Measurements from ENCODE around the gene ADCYAP1R1.

ADCYAP1R1 gene

DNA sequence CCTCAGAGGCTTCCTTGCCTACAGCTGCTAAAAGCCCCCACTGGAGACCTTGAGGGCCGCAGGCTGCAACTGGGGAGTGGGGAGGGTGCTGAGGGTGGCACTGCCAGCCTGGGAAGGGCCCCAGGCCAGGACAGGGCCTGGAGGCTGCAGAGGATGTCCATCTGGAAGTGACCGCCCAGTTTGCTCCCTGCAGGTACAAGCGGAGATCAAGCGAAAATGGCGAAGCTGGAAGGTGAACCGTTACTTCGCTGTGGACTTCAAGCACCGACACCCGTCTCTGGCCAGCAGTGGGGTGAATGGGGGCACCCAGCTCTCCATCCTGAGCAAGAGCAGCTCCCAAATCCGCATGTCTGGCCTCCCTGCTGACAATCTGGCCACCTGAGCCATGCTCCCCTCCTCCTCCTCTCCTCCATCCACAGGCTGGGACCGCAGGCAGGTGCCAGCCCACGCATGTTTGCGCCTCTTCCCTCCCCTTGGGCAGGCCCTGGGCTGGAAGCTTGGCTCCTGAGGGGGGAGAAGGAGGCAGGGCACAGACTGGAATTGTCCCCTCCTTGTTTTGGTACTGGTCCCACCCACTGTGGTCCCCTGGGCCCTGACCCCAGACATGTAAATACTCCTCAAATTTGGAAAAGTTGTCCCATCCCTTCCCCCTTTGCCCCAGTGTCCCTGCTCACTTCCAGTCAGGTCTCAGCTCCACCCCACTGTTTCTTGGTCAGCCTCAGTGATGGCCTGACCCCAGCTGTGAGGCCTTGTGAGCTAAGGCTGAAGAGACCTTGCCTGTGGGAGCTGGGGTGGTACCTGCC is 54.4 kb downstream of the ADCYAP1R1 start:
- no peak for DNase-seq (ENCODE audit: low read depth)

DNA sequence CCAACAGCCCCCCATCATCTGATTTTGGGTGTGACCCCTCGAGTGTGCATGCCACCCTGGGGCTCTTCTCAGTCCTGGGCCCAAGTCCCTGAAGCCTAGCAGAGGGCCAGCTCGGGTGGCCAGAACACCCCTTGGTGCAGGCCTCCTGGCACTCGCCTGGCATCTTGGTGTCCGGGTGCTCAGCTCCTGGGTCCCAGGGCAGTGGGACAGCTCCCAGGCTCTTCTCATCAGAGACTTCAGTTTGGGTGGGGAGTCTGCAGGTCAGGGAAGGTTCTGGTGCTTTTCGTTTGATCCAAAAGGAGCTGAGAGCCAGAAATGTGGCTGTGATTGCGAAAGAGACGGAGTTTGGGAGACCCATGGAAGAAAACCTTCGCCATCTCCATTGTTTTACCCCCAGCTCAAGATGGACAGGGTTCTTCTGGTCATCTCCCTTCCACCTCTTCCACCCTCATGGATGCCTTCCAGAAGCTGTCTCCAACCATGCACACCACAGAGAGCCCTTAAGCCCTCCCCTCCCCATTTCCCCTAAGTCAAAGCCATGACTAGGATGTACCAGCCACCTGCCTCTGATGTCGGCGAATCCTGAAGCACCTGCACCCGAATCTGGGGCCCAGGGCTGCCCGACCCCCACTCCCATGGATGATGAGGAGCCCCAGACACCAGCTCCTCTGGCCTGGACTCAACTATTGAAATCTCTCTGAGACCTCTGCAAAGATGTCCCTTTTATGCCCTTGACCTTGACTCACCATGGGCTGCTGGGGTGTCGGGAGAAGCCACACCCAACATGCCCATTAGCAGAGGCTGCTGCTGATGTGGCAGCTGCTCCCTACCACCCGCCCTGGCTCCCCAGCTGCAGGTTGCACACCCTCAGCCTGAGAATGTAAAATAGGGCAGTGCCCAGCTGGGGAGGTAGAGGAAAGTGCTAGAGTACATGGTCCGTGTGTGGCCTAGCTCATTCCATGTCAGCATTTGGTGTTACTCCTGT is 55.3 kb downstream of the ADCYAP1R1 start:
- DNase-seq (ENCODE audit: low read depth), result no peak

DNA sequence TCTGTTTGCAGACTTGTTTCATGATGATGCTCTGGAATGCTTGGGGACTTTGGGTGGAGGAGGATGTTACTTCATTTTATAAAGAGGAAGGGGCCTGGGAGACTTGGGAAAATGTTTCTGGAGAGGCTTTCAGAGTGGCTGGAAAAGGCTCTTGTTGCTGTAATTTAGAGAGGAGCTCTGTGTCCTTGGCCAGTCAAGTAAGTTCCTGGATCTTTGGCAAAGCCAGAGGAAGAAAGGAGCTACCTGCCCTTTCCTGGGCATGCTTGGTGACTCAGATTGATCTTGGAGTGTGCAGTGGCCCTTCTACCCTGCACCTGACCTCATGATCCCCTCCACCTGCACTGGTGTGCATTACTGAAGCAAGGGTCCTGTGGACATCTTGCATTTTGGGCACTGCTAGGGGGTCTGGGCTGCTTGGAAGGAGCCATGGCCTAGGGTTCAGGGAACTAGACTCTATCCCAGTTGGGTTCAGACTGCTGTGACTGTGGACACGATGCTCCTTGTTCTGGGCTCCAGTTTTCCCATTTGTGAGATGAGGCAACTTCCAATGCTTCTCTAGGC is 56.1 kb downstream of the ADCYAP1R1 start:
- no peak for DNase-seq (ENCODE audit: low read depth)

DNA sequence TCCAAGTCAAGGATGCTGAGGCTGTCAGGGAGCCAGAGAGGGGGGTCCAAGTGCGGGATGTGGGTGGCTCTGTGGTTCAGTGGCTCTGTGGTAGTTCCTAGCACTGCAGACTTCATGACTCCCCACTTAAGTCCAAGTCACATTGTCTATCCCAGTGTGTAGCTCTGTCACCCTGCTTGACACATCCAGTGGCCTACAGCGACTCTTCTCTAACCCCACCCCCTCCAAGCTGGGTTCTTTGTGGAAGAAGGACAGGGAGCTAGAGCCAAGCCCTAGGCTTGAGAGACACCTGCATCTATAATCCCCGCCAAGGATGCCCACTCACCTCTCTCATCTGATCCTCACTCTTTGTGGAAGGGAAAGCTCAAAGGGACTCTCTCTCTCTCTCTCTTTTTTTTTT is 57.6 kb downstream of the ADCYAP1R1 start:
- DNase-seq (ENCODE audit: low read depth), result no peak

DNA sequence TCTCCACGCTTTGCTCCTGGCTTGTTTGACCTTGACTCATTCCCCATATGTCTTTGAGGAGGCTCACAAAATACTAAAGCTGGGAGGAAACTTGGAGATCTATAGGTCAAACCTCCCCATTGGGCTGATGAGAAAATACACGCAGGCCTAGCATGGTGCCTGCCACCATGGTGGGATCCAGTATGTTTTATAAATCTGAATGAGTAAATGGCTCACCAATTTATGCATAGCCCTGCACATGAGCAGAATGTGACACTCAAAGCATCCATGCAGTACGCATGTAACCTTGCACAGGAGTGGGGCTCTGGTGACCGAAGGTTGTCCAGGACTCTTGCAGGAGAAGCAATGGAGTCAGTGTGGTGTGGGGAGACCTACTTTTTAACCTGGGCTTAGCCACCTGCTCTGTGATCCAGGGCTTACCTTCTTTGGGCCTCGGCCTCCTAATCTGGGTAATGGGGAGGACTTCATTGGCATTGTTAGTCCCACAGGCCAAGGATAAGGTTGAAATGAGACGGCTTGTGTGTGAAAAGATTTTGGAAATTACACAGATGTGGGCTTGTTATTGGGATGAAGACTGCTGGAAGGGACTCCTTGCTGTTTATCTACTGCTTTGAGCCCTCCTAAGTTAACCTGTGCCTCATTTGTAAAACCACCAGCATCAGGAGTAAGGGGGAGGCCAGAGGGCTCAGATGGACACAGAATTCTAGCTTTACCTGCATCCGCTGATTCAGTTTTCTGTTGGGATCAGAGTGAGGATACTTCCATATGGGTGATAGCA is 58.4 kb downstream of the ADCYAP1R1 start:
- no peak for DNase-seq (ENCODE audit: low read depth)

DNA sequence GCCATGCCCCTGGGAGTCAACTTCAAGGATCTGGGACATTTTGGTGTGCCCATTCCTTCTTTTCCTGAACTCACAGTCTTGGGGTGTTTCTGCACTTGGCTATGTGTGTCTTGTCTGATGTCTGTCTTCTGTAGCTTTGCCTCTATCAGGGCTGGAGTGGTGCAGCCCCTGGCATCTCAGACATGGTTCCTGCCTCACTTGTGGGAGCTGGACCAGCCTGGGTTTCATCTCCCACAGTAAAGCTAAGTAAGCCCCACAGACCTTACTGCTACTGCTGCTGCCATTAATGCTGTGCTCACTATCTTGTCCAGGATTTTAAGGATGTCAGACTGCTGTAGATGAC is 59.0 kb downstream of the ADCYAP1R1 start:
- DNase-seq (ENCODE audit: low read depth), result no peak

DNA sequence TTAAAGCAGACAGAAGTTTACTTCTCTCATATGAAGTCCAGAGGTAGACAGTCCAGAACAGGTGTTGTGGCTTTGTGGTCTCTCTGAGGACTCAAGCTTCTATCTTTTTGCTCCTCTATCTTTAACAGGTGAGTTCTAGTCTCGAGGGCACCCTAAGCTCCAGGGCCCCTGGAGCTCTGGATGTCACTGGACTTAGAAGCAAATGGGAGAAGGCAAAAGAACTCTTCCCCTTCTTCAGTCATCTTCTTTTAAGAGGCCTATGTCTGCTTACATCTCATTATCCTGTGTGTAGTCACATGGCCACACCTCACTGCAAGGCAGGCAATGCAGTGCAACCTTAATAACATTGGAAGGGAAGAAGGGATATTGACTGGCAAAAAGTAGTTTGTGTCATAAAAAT is 61.6 kb downstream of the ADCYAP1R1 start:
- DNase-seq (ENCODE audit: low read depth), result no peak

DNA sequence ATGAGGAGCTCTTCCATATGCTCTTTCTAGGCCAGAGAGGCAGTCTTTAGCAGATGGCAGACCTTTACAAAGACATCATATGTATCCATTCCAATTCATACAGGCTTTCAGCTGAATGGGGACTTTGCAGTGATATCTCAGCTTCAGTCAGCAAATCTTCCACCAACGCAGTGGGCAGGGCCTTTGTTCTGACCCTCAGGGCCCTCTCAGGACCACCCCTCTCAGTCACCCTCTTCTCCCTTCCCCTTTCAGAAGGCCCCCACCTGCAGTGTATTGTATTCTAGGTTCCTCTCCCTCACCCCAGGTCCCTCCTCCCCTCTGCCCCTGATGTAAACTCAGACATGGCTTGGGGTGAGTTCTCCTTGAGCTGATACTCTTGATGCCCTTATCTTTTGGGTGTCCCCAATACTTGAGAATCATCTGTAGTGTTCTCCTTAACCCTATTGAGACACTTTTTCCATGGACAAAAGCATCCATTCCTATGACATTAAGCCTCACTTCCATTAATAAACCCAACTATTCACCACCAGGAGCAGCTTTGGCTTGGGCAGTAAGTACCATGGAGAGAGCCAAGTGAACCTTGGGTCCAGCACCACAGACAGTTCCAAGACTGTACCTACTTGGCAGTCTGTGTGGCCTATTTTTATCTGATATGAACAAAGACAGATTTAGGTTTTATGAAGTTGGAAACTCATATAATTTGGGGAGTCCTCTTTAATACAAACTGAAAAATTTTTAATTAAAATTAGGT is 62.7 kb downstream of the ADCYAP1R1 start:
- no peak for DNase-seq (ENCODE audit: low read depth)

DNA sequence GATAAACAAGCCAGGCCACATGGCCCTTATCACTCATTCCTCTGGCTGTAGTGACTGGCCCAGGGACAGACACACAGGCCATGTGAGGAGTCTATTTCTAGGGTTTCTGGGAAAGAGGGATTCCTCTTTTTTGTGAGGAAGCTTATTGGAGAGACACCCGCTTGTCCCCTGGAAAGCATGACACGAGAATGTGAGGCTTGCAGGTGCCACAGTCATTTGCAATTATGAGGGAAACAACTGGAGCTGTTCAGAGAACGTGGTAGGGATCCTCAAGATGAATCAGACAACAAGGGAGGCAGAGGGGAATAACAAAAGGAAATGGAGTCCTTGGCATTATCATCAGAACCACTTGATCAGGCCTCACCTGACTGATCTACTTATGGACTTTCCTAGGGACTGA is 64.5 kb downstream of the ADCYAP1R1 start:
- no peak for DNase-seq (ENCODE audit: low read depth)

DNA sequence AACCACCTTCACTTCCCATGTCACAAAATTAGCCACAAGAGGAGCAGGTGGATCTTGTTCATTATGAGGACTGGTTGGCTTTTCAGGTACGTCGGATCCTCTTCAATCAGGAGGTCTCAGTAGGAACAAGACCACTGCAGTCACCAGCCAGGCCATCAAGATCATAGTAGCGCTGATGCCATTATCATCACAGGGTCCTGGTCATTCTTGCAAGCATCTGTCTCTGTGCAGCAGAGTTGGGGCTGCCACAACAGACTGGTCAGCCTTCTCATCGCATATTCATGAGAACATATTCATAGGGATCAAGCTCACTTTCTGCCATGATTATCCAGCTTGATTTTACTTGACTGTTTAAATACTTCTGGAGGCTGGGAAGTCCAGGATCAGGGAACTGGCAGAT is 67.1 kb downstream of the ADCYAP1R1 start:
- no peak for DNase-seq (ENCODE audit: low read depth)

DNA sequence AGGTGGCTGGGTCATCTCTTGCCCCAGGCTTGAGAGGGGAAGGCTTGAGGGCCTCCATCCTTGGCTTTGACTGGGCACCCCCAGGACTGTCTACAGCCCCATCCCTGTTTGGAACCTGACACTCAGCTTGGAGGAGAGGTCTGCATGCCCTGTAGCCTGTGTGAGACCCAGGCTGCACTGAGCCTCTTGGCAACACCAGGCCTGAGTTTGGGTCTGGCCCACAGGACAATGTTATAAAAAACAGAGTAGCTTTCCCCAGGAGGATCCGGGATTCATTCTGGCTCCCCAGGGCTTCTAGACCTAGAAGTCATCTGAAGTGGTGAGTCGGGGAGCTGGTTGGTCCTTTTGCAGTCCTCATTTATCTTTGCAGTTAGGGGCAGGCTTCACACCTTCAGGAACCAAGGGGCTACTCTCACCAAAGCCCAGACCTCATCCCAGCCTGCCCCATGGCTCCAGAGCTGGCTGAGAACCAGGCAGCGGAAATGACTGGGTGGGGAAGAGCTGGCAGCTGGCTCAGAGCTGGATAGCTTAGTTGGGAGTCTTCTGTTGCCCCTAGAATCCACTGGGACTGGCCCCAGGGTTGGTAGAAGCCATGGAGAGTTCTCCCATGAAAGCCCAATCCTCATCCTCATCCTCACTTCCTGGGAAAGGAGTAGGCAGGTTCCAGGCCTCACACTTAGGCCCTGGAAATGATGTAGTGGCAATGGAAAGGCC is 68.8 kb downstream of the ADCYAP1R1 start:
- DNase-seq (ENCODE audit: low read depth), result no peak

DNA sequence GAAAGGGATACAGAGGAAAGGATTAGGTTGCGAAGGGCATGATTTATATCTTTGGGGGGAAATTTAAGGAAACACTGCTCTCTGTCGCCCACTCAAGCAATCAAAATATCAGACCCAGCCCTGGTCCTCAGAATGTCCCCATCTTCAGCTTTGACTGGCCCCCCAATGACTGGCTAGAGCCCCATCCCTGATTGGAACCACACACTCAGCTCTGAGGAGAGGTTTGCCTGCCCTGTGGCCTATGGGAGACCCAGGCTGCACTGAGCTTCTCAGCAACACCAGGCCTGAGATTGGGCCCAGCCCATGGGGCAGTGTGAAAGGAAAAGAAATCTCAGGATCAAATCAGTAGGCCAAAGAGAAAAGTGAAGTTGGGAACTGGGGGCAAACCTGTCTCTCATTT is 69.5 kb downstream of the ADCYAP1R1 start:
- no peak for DNase-seq (ENCODE audit: low read depth)

DNA sequence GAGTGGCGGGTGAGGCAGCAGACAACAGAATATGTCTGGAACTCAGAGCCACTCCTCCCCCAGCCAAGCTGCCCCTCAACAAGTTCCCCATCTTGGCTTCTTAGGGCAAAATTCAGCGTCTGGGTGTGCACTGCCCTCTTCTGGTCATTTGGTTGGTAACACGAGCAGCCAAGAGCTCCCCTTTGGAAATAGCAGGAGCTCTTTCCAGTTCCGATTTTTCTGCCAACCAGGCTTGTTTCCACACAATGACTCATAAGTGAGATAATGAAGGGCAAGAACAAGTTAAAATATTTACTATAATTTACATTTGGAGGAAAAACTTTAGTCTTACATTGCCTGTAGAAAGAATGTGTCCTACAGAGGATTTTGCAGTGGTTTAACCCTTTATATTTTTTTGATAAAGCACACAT is 70.5 kb downstream of the ADCYAP1R1 start:
- DNase-seq (ENCODE audit: low read depth), result no peak

DNA sequence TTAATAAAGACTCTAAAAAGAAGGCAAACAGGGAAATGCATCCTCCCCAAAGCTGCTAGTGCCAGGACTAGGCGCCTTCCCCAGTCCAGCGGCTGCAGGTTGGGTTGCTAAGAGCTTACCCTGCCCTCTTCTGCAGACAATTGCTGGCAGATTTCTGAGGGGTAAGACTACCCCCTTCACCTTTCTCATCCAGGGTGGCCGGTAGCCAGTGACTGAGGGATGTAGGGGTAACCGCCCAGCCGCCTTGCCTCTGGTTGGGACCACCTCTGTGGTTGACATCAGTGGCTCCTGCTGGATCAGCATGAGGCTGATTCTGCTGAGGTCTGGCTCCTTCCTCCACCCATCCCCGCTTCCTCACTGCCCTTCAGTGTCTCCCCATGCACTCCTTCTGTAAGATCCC is 71.2 kb downstream of the ADCYAP1R1 start:
- DNase-seq (ENCODE audit: low read depth), result no peak

DNA sequence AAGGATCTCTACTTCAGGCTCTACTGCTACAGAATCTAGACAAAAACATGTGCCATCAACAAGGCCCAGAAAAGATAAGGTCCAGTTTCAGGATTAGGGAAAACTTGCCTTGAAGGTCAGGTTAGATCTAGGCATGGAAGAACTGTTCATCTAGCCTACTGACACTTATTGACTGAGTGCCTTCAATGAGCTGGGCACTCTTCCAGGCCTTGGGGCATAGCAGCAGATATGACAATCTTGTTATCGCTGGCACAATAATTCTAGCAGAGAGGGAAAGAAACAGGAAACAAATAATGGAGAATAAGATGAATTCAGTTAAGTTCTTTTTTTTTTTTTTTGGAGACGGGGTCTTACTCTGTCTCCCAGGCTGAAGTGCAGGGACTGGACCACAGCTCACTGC is 71.6 kb downstream of the ADCYAP1R1 start:
- DNase-seq (ENCODE audit: low read depth), result no peak

DNA sequence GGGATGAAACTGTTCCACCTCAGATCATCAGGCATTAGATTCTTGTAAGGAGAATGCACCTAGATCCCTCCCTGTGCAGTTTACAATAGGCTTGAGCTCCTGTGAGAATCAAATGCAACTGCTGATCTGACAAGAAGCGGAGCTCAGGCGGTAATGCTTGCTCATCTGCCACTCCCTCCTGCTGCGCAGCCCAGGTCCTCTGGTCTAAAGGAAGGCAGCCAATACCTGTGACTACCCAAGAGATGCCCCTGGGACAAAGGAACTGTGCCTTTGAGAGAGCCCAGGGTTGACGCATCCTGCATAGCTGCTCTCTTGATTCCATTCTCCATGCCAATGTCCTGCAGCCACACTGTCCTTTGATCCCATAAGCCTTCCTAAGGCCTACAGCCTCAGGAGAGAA is 73.1 kb downstream of the ADCYAP1R1 start:
- no peak for DNase-seq (ENCODE audit: low read depth)

DNA sequence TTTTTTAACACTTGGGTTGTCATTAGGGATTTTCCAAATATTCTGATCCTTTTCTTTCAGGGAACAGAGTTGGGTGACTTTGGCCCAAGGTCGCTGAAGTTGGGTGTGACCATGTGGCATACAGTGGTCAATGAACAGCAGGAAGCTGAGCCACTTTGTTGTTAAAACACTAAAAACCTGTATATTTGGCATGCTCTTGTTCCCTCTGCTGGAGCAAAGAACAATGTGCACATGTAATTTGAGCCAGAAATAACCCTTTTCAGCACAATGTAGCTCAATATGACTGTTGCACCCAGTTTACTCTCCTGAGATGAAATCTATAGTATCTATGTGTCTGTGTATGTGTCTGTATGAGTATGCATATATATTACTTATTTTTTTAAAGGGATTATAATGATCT is 74.9 kb downstream of the ADCYAP1R1 start:
- no peak for DNase-seq (ENCODE audit: low read depth)

DNA sequence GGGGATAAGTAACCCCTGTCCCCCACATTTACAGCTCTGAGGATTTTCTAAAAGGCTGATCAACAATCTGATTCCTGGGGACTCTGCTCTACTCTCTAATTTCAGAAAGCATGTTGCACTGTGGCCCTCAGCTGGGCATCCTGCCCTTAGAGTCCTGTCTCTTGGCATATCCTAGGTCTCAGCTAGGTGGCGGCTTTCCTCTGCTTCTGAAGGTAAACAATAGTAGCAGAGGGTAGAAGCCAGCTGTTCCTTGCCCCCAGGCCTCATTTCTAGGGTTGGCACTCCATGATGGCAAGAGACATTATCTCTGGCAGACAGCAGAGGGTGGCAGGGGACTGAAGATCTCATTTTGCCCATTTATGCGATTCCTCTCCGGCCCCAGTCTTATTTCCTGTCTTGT is 77.0 kb downstream of the ADCYAP1R1 start:
- no peak for DNase-seq (ENCODE audit: low read depth)

DNA sequence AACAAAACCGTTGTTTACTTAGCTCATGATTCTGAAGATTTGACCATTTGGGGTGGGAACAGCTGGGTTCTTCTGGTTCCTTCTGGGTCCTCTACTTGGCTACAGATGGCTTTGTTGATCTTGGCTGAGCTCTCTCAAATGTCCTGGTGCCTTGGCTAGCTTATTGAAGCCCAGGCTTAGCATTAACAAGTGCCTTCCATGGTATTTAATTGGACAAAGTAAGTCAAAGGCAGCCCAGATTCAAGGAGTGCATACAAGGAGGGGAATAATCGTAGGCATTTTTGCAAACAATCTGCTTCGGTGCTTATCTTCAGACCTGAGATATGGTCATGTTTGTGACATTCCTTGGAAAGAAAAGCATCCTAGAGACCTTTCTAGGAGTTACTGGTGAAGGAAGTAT is 81.4 kb downstream of the ADCYAP1R1 start:
- no peak for DNase-seq (ENCODE audit: low read depth)

DNA sequence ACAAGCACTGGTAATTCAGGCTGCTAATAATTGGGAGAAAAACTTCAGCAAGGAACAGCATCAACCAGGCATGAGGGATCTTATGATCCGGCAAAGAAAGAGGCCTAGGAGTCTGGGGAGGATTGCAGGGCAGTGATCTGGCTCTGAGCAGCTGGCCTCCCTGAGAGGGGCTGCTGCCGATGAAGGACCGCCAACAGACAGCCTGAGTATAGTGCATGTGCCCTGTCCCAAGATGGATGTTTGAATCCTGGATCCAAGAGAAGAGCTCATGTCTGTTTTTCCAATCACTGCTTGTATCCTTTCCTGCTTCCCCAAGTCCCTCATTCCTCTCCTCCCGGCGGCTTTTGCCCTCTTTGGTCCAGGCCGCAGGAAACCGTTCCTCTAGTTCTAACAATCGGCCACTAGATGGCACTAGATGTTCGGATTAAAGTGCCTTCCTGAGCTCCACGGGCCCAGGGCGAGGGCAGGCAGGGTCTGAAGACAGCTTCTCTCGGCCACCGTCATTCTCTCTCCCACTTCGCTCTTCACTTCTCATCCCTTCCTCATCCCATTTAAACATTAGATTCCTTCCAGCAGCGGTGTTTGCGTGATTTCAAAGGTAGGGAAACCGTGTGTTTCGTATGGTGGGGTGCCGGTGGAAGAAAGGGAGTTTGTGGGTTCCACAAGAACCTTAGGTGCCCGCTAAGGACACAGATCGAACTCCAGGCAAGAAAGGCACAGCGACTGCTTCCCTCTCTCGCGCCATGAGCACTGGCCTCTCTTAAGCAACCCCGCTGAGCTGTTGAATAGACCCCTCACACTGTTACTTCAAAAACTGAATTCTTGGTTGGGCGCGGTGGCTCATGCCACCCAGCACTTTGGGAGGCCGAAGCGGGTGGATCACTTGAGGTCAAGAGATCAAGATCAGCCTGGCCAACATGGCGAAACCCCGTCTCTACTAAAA is 82.4 kb downstream of the ADCYAP1R1 start:
- DNase-seq (ENCODE audit: low read depth), result no peak
